H9 (cell line): Measurements from ENCODE around the gene SHC4. TPM values are rescaled to one million over a fixed set of nuclear protein-coding genes. Genes with fewer than 3 reads are reported as not detected.

Experiments
- DNase-seq: peaks from one replicate; pipeline ENCODE4 v3.0.0-alpha.2; 2017
- H2AFZ ChIP-seq: one replicate; pipeline ENCODE4 v1.6.1; 2013; ENCODE audit warnings: mild to moderate bottlenecking, low read length, control low read depth, moderate library complexity
- H2AK5ac ChIP-seq: 2 replicates; pipeline ENCODE4 v1.6.1; 2013; ENCODE audit warnings: low read length, control low read depth, mixed read lengths; ENCODE audit not compliant: insufficient read length
- H2BK120ac ChIP-seq: one replicate; pipeline ENCODE4 v1.6.1; 2013; ENCODE audit warnings: low read depth, mild to moderate bottlenecking, low read length, control low read depth, inconsistent platforms; ENCODE audit not compliant: poor library complexity, severe bottlenecking
- H2BK12ac ChIP-seq: 2 replicates; pipeline ENCODE4 v1.6.1; 2013; ENCODE audit warnings: low read length, control low read depth, mixed read lengths, low read depth; ENCODE audit not compliant: insufficient read length
- H2BK15ac ChIP-seq: 2 replicates; pipeline ENCODE4 v1.6.1; 2013; ENCODE audit warnings: low read depth, low read length, control low read depth
- H2BK20ac ChIP-seq: one replicate; pipeline ENCODE4 v1.6.1; 2013; ENCODE audit warnings: low read depth, mild to moderate bottlenecking, low read length, control low read depth, inconsistent platforms; ENCODE audit not compliant: poor library complexity, severe bottlenecking
- H2BK5ac ChIP-seq: 2 replicates; pipeline ENCODE4 v1.6.1; 2013; ENCODE audit warnings: low read length, control low read depth, mixed read lengths; ENCODE audit not compliant: insufficient read length
- H3K14ac ChIP-seq: 2 replicates; pipeline ENCODE4 v1.6.1; 2013; ENCODE audit warnings: low read length, control low read depth; ENCODE audit not compliant: insufficient read depth
- H3K18ac ChIP-seq: 2 replicates; pipeline ENCODE4 v1.6.1; 2013; ENCODE audit warnings: low read depth, mild to moderate bottlenecking, mixed read lengths, low read length, control low read depth; ENCODE audit not compliant: insufficient read length
- H3K23ac ChIP-seq: 2 replicates; pipeline ENCODE4 v1.6.1; 2013; ENCODE audit warnings: low read length, control low read depth, mixed read lengths, low read depth; ENCODE audit not compliant: insufficient read length
- H3K23me2 ChIP-seq: 2 replicates; pipeline ENCODE4 v1.6.1; 2013; ENCODE audit warnings: low read depth, mild to moderate bottlenecking, mixed read lengths, low read length, control low read depth; ENCODE audit not compliant: insufficient read length, poor library complexity, severe bottlenecking
- H3K27ac ChIP-seq: 2 replicates; pipeline ENCODE4 v1.5.1; 2013; ENCODE audit warnings: low read length, control low read depth, mixed read lengths, low read depth; ENCODE audit not compliant: insufficient read length
- H3K27me3 ChIP-seq: 2 replicates; pipeline ENCODE4 v1.6.1; 2013; ENCODE audit warnings: low read length, control low read depth, inconsistent platforms; ENCODE audit not compliant: insufficient read depth
- H3K4ac ChIP-seq: 2 replicates; pipeline ENCODE4 v1.6.1; 2013; ENCODE audit warnings: low read depth, mild to moderate bottlenecking, control low read depth, inconsistent platforms, low read length, moderate library complexity
- H3K4me1 ChIP-seq: 2 replicates; pipeline ENCODE4 v1.6.1; 2013; ENCODE audit warnings: low read length, control low read depth, inconsistent platforms; ENCODE audit not compliant: insufficient read depth
- H3K4me2 ChIP-seq: 2 replicates; pipeline ENCODE4 v1.6.1; 2013; ENCODE audit warnings: low read length, control low read depth, mixed read lengths; ENCODE audit not compliant: insufficient read length, insufficient read depth
- H3K56ac ChIP-seq: 2 replicates; pipeline ENCODE4 v1.6.1; 2013; ENCODE audit warnings: low read depth, mild to moderate bottlenecking, mixed read lengths, low read length, control low read depth; ENCODE audit not compliant: insufficient read length
- H3K79me1 ChIP-seq: 2 replicates; pipeline ENCODE4 v1.6.1; 2013; ENCODE audit warnings: low read depth, mild to moderate bottlenecking, moderate library complexity, low read length, control low read depth, inconsistent platforms; ENCODE audit not compliant: insufficient read depth, poor library complexity, severe bottlenecking
- H3K79me2 ChIP-seq: 2 replicates; pipeline ENCODE4 v1.6.1; 2013; ENCODE audit warnings: low read length, control low read depth, inconsistent platforms; ENCODE audit not compliant: insufficient read depth
- H3K9ac ChIP-seq: 2 replicates; pipeline ENCODE4 v1.6.1; 2013; ENCODE audit warnings: low read length, control low read depth, mixed read lengths; ENCODE audit not compliant: insufficient read length; ENCODE audit errors: extremely low read depth
- H3K9me3 ChIP-seq: one replicate; pipeline ENCODE4 v1.6.1; 2013; ENCODE audit warnings: low read depth, low read length, inconsistent platforms; ENCODE audit not compliant: control insufficient read depth
- H3T11ph ChIP-seq: one replicate; pipeline ENCODE4 v1.6.1; 2013; ENCODE audit warnings: mild to moderate bottlenecking, low read length, control low read depth, inconsistent platforms
- H4K20me1 ChIP-seq: one replicate; pipeline ENCODE4 v1.6.1; 2013; ENCODE audit not compliant: control insufficient read depth, insufficient read length, insufficient read depth
- H4K5ac ChIP-seq: 2 replicates; pipeline ENCODE4 v1.6.1; 2013; ENCODE audit warnings: low read depth, mild to moderate bottlenecking, mixed read lengths, low read length, control low read depth; ENCODE audit not compliant: insufficient read length
- H4K8ac ChIP-seq: replicated peaks from 2 replicates; pipeline ENCODE4 v1.6.1; 2013; ENCODE audit warnings: low read length, control low read depth, mixed read lengths, low read depth; ENCODE audit not compliant: insufficient read length
- H4K91ac ChIP-seq: 2 replicates; pipeline ENCODE4 v1.6.1; 2013; ENCODE audit warnings: low read depth, mild to moderate bottlenecking, moderate library complexity, mixed read lengths, low read length, control low read depth; ENCODE audit not compliant: insufficient read length
- H3K27ac Mint-ChIP-seq, 3 experiments: 2 replicates in 2 of 3; 3 replicates in 1 of 3; pipeline ENCODE4 v1.8.0; 2020 to 2021; ENCODE audit warnings: mixed read lengths in 3 of 3, mild to moderate bottlenecking in 1 of 3, moderate library complexity in 1 of 3
- H3K27me3 Mint-ChIP-seq: 2 replicates; pipeline ENCODE4 v1.8.0; 2021; ENCODE audit warnings: low read depth, mild to moderate bottlenecking, moderate library complexity, mixed read lengths
- H3K36me3 Mint-ChIP-seq, 3 experiments: 2 replicates in 2 of 3; 3 replicates in 1 of 3; pipeline ENCODE4 v1.8.0; 2020 to 2021; ENCODE audit warnings: low read depth in 3 of 3, mixed read lengths in 3 of 3; ENCODE audit not compliant: insufficient read depth in 1 of 3
- H3K4me1 Mint-ChIP-seq, 2 experiments: 2 replicates each; pipeline ENCODE4 v1.8.0; 2020; ENCODE audit warnings: mixed read lengths in 2 of 2
- H3K4me3 Mint-ChIP-seq, 2 experiments: 2 replicates in 1 of 2; 3 replicates in 1 of 2; pipeline ENCODE4 v1.8.0; 2020 to 2021; ENCODE audit warnings: mild to moderate bottlenecking in 2 of 2, mixed read lengths in 2 of 2, moderate library complexity in 1 of 2
- H3K9me3 Mint-ChIP-seq, 2 experiments: 2 replicates in 1 of 2; 3 replicates in 1 of 2; pipeline ENCODE4 v1.8.0; 2020; ENCODE audit warnings: mild to moderate bottlenecking in 2 of 2, mixed read lengths in 2 of 2, moderate library complexity in 1 of 2
- WGBS: extraction: QIAGEN DNeasy Blood & Tissue Kit; methylation state at CpG from one replicate; pipeline ENCODE4 v1.1.7; 2013; ENCODE audit warnings: missing lambda C conversion rate, low lambda C conversion rate, mixed read lengths; ENCODE audit not compliant: insufficient read length; ENCODE audit errors: extremely low coverage; 5-methylcytosine and 5-hydroxymethylcytosine counted together
- total RNA-seq: library from RNA; stranded (reverse); gene quantifications from 2 replicates; pipeline ENCODE4 v1.2.1, GENCODE V29; 2021
- TF ChIP-seq, protein P1 (sequence below): fragments of 200-600 bp; sonication (generic); conservative IDR thresholded peaks from 3 replicates; pipeline ENCODE4 v1.8.0; 2021; ENCODE audit warnings: antibody characterized with exemption, mild to moderate bottlenecking

SHC4 gene
- total RNA-seq, 1 experiment from 2014 or later: 0.26 TPM

- Mint-ChIP-seq H3K4me3 (no peak overlapping the region), H3K27ac (no peak overlapping the region), H3K36me3 (peaks cover 0 to 2% (median 0%) of the 10 kb centered on the region in 3 experiments; a peak in 1 of 7 replicates), H3K9me3 (no peaks in the 10 kb centered on the region), H3K4me1 (peaks cover 12 to 17% of the 10 kb centered on the region in 2 experiments), H3K27me3 (peaks cover 5% of the 10 kb centered on the region; the same call in 1 of the 2 replicates)
- Histone ChIP-seq H4K20me1 (no peaks in the 10 kb centered on the region), H3K14ac (no peak overlapping the region), H4K8ac (no peak overlapping the region), H2BK12ac (no peak overlapping the region), H3K18ac (no peak overlapping the region), H3K27ac (no peak overlapping the region), H4K91ac (no peak overlapping the region), H3K23ac (no peak overlapping the region), H2BK15ac (no peak overlapping the region), H2AFZ (no peak overlapping the region), H3K27me3 (no peaks in the 10 kb centered on the region), H3K9ac (no peak overlapping the region), H3K4me2 (no peak overlapping the region), H4K5ac (no peak overlapping the region), H3K9me3 (no peaks in the 10 kb centered on the region), H3T11ph (no peak overlapping the region), H2BK5ac (no peak overlapping the region), H2BK120ac (no peak overlapping the region), H3K79me1 (no peaks in the 10 kb centered on the region), H3K56ac (no peak overlapping the region), H3K4ac (no peak overlapping the region), H3K23me2 (no peaks in the 10 kb centered on the region), H3K4me1 (no peaks in the 10 kb centered on the region), H2BK20ac (no peak overlapping the region), H3K79me2 (no peaks in the 10 kb centered on the region), H2AK5ac (no peak overlapping the region)
- TF ChIP-seq, protein P1, sequence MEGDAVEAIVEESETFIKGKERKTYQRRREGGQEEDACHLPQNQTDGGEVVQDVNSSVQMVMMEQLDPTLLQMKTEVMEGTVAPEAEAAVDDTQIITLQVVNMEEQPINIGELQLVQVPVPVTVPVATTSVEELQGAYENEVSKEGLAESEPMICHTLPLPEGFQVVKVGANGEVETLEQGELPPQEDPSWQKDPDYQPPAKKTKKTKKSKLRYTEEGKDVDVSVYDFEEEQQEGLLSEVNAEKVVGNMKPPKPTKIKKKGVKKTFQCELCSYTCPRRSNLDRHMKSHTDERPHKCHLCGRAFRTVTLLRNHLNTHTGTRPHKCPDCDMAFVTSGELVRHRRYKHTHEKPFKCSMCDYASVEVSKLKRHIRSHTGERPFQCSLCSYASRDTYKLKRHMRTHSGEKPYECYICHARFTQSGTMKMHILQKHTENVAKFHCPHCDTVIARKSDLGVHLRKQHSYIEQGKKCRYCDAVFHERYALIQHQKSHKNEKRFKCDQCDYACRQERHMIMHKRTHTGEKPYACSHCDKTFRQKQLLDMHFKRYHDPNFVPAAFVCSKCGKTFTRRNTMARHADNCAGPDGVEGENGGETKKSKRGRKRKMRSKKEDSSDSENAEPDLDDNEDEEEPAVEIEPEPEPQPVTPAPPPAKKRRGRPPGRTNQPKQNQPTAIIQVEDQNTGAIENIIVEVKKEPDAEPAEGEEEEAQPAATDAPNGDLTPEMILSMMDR: no peak
- DNase-seq: no peak
- WGBS: no CpG with 5 or more reads among the region's 4 CpGs
Observed at GRCh38 chr15:48984811-48985352, 21.2 kb upstream of the SHC4 start.
